Upper lobe of left lung (tissue), 4 donors: ENCODE measurements around the gene EBF3.

Experiments used
- CTCF ChIP-seq, 6 experiments: fragments of 450-650 bp in 4 of 6; fragments of 200-600 bp in 2 of 6; sonication (generic) in 2 of 6; IDR thresholded peaks; one replicate each; pipeline ENCODE4 v1.5.1; 2016 to 2019; ENCODE audit warnings: antibody characterized with exemption in 6 of 6
- EP300 ChIP-seq, 4 donors: sonication (generic); formaldehyde crosslinking; IDR thresholded peaks; one replicate each; pipeline ENCODE4 v1.5.1; 2017; ENCODE audit warnings: antibody characterized with exemption in 4 of 4, control low read depth in 2 of 4
- POLR2A ChIP-seq, 4 donors: fragments of 450-650 bp; IDR thresholded peaks; one replicate each; pipeline ENCODE4 v1.5.1; 2016 to 2017; ENCODE audit warnings: antibody characterized with exemption in 4 of 4, mild to moderate bottlenecking in 2 of 4
- POLR2AphosphoS5 ChIP-seq, 2 donors: sonication (generic); formaldehyde crosslinking; IDR thresholded peaks; one replicate each; pipeline ENCODE4 v1.5.1; 2017; ENCODE audit warnings: antibody characterized with exemption in 2 of 2

- TF ChIP-seq CTCF (IDR thresholded peaks at IDR 0.05) (no peak), POLR2A (IDR thresholded peaks at IDR 0.05) (no peak), POLR2AphosphoS5 (IDR thresholded peaks at IDR 0.05) (no peak), EP300 (IDR thresholded peaks at IDR 0.05) (no peak)
Measured at GRCh38 chr10:129934196-129934925, 29.7 kb downstream of the EBF3 start.
